H1 (cell line): Measurements from ENCODE around the gene PLIN4.

ENCODE experiments used
- CBX5 ChIP-seq: fragments of 300-800, 300-1000 bp; sonication (generic); IDR thresholded peaks from 2 replicates; pipeline ENCODE4 v1.7.1; 2016; ENCODE audit warnings: antibody characterized with exemption, low read length, low read depth
- CTCF ChIP-seq, 3 experiments: IDR thresholded peaks; 1 replicate in 2 of 3; 2 replicates in 1 of 3; pipeline versions ENCODE4 v1.5.1 to v1.6.1; 2011; ENCODE audit warnings: low read length in 3 of 3, mild to moderate bottlenecking in 3 of 3, inconsistent platforms in 2 of 3, low read depth in 1 of 3, moderate library complexity in 1 of 3; ENCODE audit not compliant: insufficient read depth in 1 of 3; ENCODE audit errors: control extremely low read depth in 1 of 3
- EZH2 ChIP-seq: fragments of 200-600 bp; sonication (generic); IDR thresholded peaks from 2 replicates; pipeline ENCODE4 v1.7.1; 2012; ENCODE audit warnings: low read depth, mild to moderate bottlenecking, moderate library complexity, low read length, inconsistent platforms; ENCODE audit not compliant: severe bottlenecking
- GTF2F1 ChIP-seq: IDR thresholded peaks from 2 replicates; pipeline ENCODE4 v1.6.1; 2012; ENCODE audit warnings: low read depth, low read length, improper control_type of control experiment, borderline replicate concordance
- KDM5A ChIP-seq: fragments of 200-600 bp; IDR thresholded peaks from 2 replicates; pipeline ENCODE4 v1.7.1; 2012; ENCODE audit warnings: mild to moderate bottlenecking, low read length, inconsistent platforms, mixed read lengths
- NANOG ChIP-seq: IDR thresholded peaks from 2 replicates; pipeline ENCODE4 v1.6.1; 2011; ENCODE audit warnings: low read length, low read depth, mild to moderate bottlenecking, inconsistent platforms; ENCODE audit not compliant: insufficient read depth, poor library complexity, severe bottlenecking
- POLR2A ChIP-seq, 2 experiments: IDR thresholded peaks; 1 replicate in 1 of 2; 2 replicates in 1 of 2; pipeline ENCODE4 v1.6.1; 2011; ENCODE audit warnings: low read depth in 2 of 2, low read length in 2 of 2, mild to moderate bottlenecking in 2 of 2; ENCODE audit errors: control extremely low read depth in 1 of 2
- POLR2AphosphoS5 ChIP-seq: IDR thresholded peaks from 2 replicates; pipeline ENCODE4 v1.6.1; 2011; ENCODE audit warnings: low read depth, low read length
- RAD21 ChIP-seq, 2 experiments: IDR thresholded peaks in 1 of 2; conservative IDR thresholded peaks in 1 of 2; 2 replicates each; pipeline ENCODE4 v1.6.1; 2011; ENCODE audit warnings: low read depth in 2 of 2, low read length in 2 of 2, improper control_type of control experiment in 1 of 2, inconsistent platforms in 1 of 2, mild to moderate bottlenecking in 1 of 2, moderate library complexity in 1 of 2
- SP1 ChIP-seq: IDR thresholded peaks from 2 replicates; pipeline ENCODE4 v1.6.1; 2011; ENCODE audit warnings: low read depth, low read length
- SUZ12 ChIP-seq: fragments of 200-600 bp; sonication (generic); IDR thresholded peaks from 2 replicates; pipeline ENCODE4 v1.6.1; 2012; ENCODE audit warnings: mild to moderate bottlenecking, inconsistent platforms, low read length, moderate library complexity, mixed read lengths

DNA sequence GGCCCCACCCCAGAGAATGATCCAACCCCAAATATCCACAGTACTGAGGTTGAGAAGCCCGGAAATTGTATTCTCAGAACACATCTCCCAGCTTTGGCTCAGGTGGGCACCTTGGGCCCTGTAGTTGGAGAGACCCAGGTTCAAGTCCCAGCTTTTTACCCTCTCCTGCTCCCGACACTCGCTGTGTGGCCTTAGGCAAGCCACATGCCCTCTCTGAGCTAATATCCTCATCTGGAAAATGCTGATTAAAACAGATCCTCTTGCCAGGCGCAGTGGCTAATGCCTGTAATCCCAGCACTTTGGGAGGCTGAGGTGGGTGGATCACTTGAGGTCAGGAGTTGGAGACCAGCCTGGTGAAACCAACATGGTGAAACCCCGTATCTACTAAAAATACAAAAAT, 2.6 kb downstream of the PLIN4 start:
- TF ChIP-seq EZH2 = no peak
- TF ChIP-seq POLR2A (IDR thresholded peaks at IDR 0.05; ENCODE audit: control extremely low read depth in 1 of 2, low read depth in 2 of 2, low read length in 2 of 2) = no peak
- TF ChIP-seq RAD21 (IDR thresholded peaks at IDR 0.05 in 1 of 2, conservative IDR thresholded peaks at IDR 0.05 in 1 of 2; ENCODE audit: low read depth in 2 of 2, low read length in 2 of 2) = no peak
- no peak for TF ChIP-seq KDM5A
- no peak for TF ChIP-seq NANOG
- no peak for TF ChIP-seq CTCF (IDR thresholded peaks at IDR 0.05; ENCODE audit: control extremely low read depth in 1 of 3, insufficient read depth in 1 of 3, low read depth in 1 of 3, low read length in 3 of 3)
- TF ChIP-seq CBX5 = no peak
- no peak for TF ChIP-seq GTF2F1
- TF ChIP-seq SP1 = no peak
- no peak for TF ChIP-seq SUZ12
- TF ChIP-seq POLR2AphosphoS5 = no peak
